A549 (cell line): Measurements from ENCODE around the gene TRAM1L1.

Experiments
- EP300 ChIP-seq, 2 experiments: fragments of >200 bp; sonication (Bioruptor Twin); formaldehyde crosslinking; IDR thresholded peaks; 2 replicates in 1 of 2; 3 replicates in 1 of 2; pipeline ENCODE4 v1.6.1; 2016 to 2017
- GATA3 ChIP-seq: IDR thresholded peaks from 2 replicates; pipeline ENCODE4 v1.6.1; 2012; ENCODE audit warnings: borderline replicate concordance
- POLR2A ChIP-seq: IDR thresholded peaks from 2 replicates; pipeline ENCODE4 v1.6.1; 2012; ENCODE audit warnings: mild to moderate bottlenecking, low read length
- POLR2AphosphoS2 ChIP-seq: conservative IDR thresholded peaks from 2 replicates; pipeline ENCODE4 v1.6.1; 2012; ENCODE audit warnings: low read length, improper control_type of control experiment, inconsistent platforms
- RAD21 ChIP-seq, 2 experiments: fragments of >200 bp in 1 of 2; sonication (Bioruptor Twin) in 1 of 2; formaldehyde crosslinking in 1 of 2; IDR thresholded peaks in 1 of 2; conservative IDR thresholded peaks in 1 of 2; 2 replicates in 1 of 2; 3 replicates in 1 of 2; pipeline ENCODE4 v1.6.1; 2012 to 2018; ENCODE audit warnings: inconsistent platforms in 1 of 2
- SMC3 ChIP-seq: fragments of >200 bp; sonication (Bioruptor Twin); formaldehyde crosslinking; IDR thresholded peaks from 3 replicates; pipeline ENCODE4 v1.6.1; 2018; ENCODE audit warnings: inconsistent platforms
- ZNF302 ChIP-seq: fragments of 250-450 bp; sonication (Bioruptor Pico); IDR thresholded peaks from 2 replicates; pipeline ENCODE4 v1.9.0; 2021; ENCODE audit warnings: inconsistent platforms, mild to moderate bottlenecking, moderate library complexity
- TF ChIP-seq, protein P1 (sequence below): fragments of >200 bp; sonication (Bioruptor Twin); formaldehyde crosslinking; IDR thresholded peaks from 3 replicates; pipeline ENCODE4 v1.5.1; 2016

- TF ChIP-seq, protein P1, sequence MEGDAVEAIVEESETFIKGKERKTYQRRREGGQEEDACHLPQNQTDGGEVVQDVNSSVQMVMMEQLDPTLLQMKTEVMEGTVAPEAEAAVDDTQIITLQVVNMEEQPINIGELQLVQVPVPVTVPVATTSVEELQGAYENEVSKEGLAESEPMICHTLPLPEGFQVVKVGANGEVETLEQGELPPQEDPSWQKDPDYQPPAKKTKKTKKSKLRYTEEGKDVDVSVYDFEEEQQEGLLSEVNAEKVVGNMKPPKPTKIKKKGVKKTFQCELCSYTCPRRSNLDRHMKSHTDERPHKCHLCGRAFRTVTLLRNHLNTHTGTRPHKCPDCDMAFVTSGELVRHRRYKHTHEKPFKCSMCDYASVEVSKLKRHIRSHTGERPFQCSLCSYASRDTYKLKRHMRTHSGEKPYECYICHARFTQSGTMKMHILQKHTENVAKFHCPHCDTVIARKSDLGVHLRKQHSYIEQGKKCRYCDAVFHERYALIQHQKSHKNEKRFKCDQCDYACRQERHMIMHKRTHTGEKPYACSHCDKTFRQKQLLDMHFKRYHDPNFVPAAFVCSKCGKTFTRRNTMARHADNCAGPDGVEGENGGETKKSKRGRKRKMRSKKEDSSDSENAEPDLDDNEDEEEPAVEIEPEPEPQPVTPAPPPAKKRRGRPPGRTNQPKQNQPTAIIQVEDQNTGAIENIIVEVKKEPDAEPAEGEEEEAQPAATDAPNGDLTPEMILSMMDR, result no peak
- peak; percentile 61 for TF ChIP-seq POLR2A
- TF ChIP-seq GATA3, result no peak
- TF ChIP-seq RAD21 (conservative IDR thresholded peaks at IDR 0.05 in 1 of 2, IDR thresholded peaks at IDR 0.05 in 1 of 2), result no peak
- TF ChIP-seq SMC3, result no peak
- TF ChIP-seq ZNF302, result no peak
- no peak for TF ChIP-seq EP300 (IDR thresholded peaks at IDR 0.05)
- no peak for TF ChIP-seq POLR2AphosphoS2
Observed at GRCh38 chr4:117084866-117085701, at the start of gene TRAM1L1.
